HEK293 (cell line): Measurements from ENCODE around the gene KLK13.

ENCODE experiments used
- CTCF ChIA-PET: fragments of 350-600 bp; formaldehyde crosslinking; extraction: SDS; loops from one replicate; lab custom pipeline; 2021; ENCODE audit warnings: antibody characterized with exemption; lab: Yijun Ruan, JAX
- POLR2A ChIA-PET: fragments of 300-600 bp; formaldehyde crosslinking; extraction: SDS; loops from one replicate; lab custom pipeline; 2020; ENCODE audit warnings: antibody characterized with exemption, inconsistent platforms; lab: Yijun Ruan, JAX
- H3K27ac ChIP-seq: fragments of 200-500 bp; sonication (Bioruptor generic); 2 replicates; pipeline ENCODE4 v1.5.1; 2014; ENCODE audit warnings: low read depth, low read length, control low read depth, inconsistent platforms; ENCODE audit errors: extremely low read depth
- H3K36me3 ChIP-seq, 2 experiments: fragments of 200-500 bp in 1 of 2; sonication (Bioruptor generic) in 1 of 2; 1 replicate in 1 of 2; 2 replicates in 1 of 2; pipeline ENCODE4 v1.5.1; 2014 to 2017; ENCODE audit warnings: inconsistent platforms in 2 of 2, low read length in 2 of 2; ENCODE audit not compliant: control insufficient read depth in 2 of 2, insufficient read depth in 1 of 2
- H3K4me1 ChIP-seq: fragments of 200-500 bp; sonication (Bioruptor generic); 2 replicates; pipeline ENCODE4 v1.5.1; 2014; ENCODE audit warnings: mild to moderate bottlenecking, low read length, inconsistent platforms; ENCODE audit not compliant: control insufficient read depth, insufficient read depth
- H3K4me3 ChIP-seq: 2 replicates; pipeline ENCODE4 v1.5.1; 2011; ENCODE audit warnings: low read depth, mild to moderate bottlenecking, control low read depth, low read length, moderate library complexity
- H3K9me3 ChIP-seq: fragments of 200-500 bp; sonication (Bioruptor generic); 2 replicates; pipeline ENCODE4 v1.5.1; 2014; ENCODE audit warnings: low read depth, low read length, inconsistent platforms; ENCODE audit not compliant: control insufficient read depth, insufficient read depth
- GLIS1 ChIP-seq: fragments of 450-650 bp; formaldehyde crosslinking; IDR thresholded peaks from 2 replicates; pipeline ENCODE4 v1.5.1; 2016; ENCODE audit warnings: missing biosample characterization, missing genetic modification characterization
- REST ChIP-seq: fragments of 450-650 bp; formaldehyde crosslinking; IDR thresholded peaks from 2 replicates; pipeline ENCODE4 v1.5.1; 2016; ENCODE audit warnings: missing biosample characterization, missing genetic modification characterization
- TSHZ1 ChIP-seq: fragments of 450-650 bp; formaldehyde crosslinking; IDR thresholded peaks from 2 replicates; pipeline ENCODE4 v1.5.1; 2016; ENCODE audit warnings: missing biosample characterization, missing genetic modification characterization, borderline replicate concordance
- ZBTB8A ChIP-seq: fragments of 450-650 bp; formaldehyde crosslinking; IDR thresholded peaks from 2 replicates; pipeline ENCODE4 v1.5.1; 2016; ENCODE audit warnings: missing biosample characterization, missing genetic modification characterization
- ZNF133 ChIP-seq: fragments of 450-650 bp; formaldehyde crosslinking; IDR thresholded peaks from 2 replicates; pipeline ENCODE4 v1.5.1; 2016; ENCODE audit warnings: missing biosample characterization, missing genetic modification characterization
- ZNF184 ChIP-seq: fragments of 450-650 bp; IDR thresholded peaks from 2 replicates; pipeline ENCODE4 v1.5.1; 2018; ENCODE audit warnings: missing biosample characterization, mild to moderate bottlenecking, missing genetic modification characterization
- ZNF266 ChIP-seq: fragments of 450-650 bp; formaldehyde crosslinking; IDR thresholded peaks from 2 replicates; pipeline ENCODE4 v1.5.1; 2016; ENCODE audit warnings: missing biosample characterization, missing genetic modification characterization, low read depth
- ZNF274 ChIP-seq, 2 experiments: fragments of 200-500 bp in 1 of 2; fragments of 450-650 bp in 1 of 2; sonication (Bioruptor generic) in 1 of 2; formaldehyde crosslinking in 1 of 2; IDR thresholded peaks; 2 replicates each; pipeline versions ENCODE4 v1.5.1 to v1.6.1; 2014 to 2016; ENCODE audit warnings: borderline replicate concordance in 1 of 2, inconsistent platforms in 1 of 2, low read length in 1 of 2, missing biosample characterization in 1 of 2, missing genetic modification characterization in 1 of 2
- ZNF416 ChIP-seq: fragments of 450-650 bp; formaldehyde crosslinking; IDR thresholded peaks from 2 replicates; pipeline ENCODE4 v1.5.1; 2016; ENCODE audit warnings: missing biosample characterization, missing genetic modification characterization
- ZNF560 ChIP-seq: fragments of 450-650 bp; formaldehyde crosslinking; IDR thresholded peaks from 2 replicates; pipeline ENCODE4 v1.5.1; 2017; ENCODE audit warnings: missing biosample characterization, missing genetic modification characterization, borderline replicate concordance
- ZNF645 ChIP-seq: fragments of 450-650 bp; formaldehyde crosslinking; IDR thresholded peaks from 2 replicates; pipeline ENCODE4; 2016; ENCODE audit warnings: missing biosample characterization, missing genetic modification characterization
- TF ChIP-seq, protein P1 (sequence below): fragments of 450-650 bp; formaldehyde crosslinking; conservative IDR thresholded peaks from 2 replicates; pipeline ENCODE4 v1.5.1; 2016; ENCODE audit warnings: low read depth, missing biosample characterization, missing genetic modification characterization

KLK13 gene

DNA sequence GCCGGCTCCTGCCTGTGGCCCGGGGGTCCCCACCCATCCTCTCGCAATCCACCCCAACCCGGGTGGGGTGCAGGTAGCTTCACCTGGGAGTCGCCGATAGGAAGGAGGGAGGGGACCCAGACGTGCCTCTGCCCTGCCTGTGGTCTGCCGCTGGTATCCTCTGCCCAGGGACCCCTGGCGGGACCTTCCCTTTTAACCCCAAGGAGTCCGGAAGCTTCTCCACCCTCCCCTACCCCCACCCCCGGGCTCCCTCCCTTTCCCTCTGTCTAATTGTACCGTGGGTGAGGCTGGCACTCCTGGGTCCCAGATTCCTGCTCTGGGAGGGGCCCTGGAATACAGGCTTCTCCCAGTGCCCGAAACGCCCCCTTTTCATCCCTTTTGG is 45.4 kb downstream of the KLK13 start, which contains the start of gene KLK10:
Gene KLK10 (minus strand): TSS at position 166 of the 382 bp plus-strand sequence. CDS start 579 bp downstream, outside the sequence.
- H3K9me3 ChIP-seq = no peaks in the 10 kb centered on the region
- no peaks in the 10 kb centered on the region; the same call in 1 of the 2 replicates for H3K4me1 ChIP-seq
- no peak within 1 kb of the TSS for H3K27ac ChIP-seq
- no peaks in the 10 kb centered on the region for H3K36me3 ChIP-seq
- H3K4me3 ChIP-seq = no peak within 1 kb of the TSS
- ChIA-PET POLR2A (interaction anchor here (0.7 to 1.0 kb wide), 2 partner anchors 215 to 228 kb away, joined by 3 to 4 read pairs; no protein-coding TSS in a partner anchor), CTCF (interaction anchor here (0.9 to 8.5 kb wide), 3 partner anchors 9 to 167 kb away, joined by 4 to 177 read pairs (median 6); no protein-coding TSS in a partner anchor)
- no peak for TF ChIP-seq GLIS1 (tag by site-specific recombination)
- TF ChIP-seq, protein P1, sequence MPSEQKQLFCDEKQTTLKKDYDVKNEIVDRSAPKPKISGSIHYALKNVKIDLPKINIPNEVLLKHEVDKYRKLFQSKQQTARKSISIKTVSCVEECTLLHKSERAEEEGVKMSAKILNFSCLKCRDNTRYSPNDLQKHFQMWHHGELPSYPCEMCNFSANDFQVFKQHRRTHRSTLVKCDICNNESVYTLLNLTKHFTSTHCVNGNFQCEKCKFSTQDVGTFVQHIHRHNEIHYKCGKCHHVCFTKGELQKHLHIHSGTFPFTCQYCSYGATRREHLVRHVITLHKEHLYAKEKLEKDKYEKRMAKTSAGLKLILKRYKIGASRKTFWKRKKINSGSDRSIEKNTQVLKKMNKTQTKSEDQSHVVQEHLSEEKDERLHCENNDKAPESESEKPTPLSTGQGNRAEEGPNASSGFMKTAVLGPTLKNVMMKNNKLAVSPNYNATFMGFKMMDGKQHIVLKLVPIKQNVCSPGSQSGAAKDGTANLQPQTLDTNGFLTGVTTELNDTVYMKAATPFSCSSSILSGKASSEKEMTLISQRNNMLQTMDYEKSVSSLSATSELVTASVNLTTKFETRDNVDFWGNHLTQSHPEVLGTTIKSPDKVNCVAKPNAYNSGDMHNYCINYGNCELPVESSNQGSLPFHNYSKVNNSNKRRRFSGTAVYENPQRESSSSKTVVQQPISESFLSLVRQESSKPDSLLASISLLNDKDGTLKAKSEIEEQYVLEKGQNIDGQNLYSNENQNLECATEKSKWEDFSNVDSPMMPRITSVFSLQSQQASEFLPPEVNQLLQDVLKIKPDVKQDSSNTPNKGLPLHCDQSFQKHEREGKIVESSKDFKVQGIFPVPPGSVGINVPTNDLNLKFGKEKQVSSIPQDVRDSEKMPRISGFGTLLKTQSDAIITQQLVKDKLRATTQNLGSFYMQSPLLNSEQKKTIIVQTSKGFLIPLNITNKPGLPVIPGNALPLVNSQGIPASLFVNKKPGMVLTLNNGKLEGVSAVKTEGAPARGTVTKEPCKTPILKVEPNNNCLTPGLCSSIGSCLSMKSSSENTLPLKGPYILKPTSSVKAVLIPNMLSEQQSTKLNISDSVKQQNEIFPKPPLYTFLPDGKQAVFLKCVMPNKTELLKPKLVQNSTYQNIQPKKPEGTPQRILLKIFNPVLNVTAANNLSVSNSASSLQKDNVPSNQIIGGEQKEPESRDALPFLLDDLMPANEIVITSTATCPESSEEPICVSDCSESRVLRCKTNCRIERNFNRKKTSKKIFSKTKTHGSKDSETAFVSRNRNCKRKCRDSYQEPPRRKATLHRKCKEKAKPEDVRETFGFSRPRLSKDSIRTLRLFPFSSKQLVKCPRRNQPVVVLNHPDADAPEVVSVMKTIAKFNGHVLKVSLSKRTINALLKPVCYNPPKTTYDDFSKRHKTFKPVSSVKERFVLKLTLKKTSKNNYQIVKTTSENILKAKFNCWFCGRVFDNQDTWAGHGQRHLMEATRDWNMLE (tag by site-specific recombination) = no peak
- no peak for TF ChIP-seq REST (tag by site-specific recombination)
- no peak for TF ChIP-seq ZNF416 (tag by site-specific recombination)
- TF ChIP-seq ZNF184 = no peak
- TF ChIP-seq ZNF274 (IDR thresholded peaks at IDR 0.05; ENCODE audit: low read length) = no peak
- no peak for TF ChIP-seq ZNF274 (tag by site-specific recombination; IDR thresholded peaks at IDR 0.05; ENCODE audit: borderline replicate concordance)
- no peak for TF ChIP-seq ZNF560 (tag by site-specific recombination)
- TF ChIP-seq ZNF645 (tag by site-specific recombination) = no peak
- no peak for TF ChIP-seq ZNF133 (tag by site-specific recombination)
- TF ChIP-seq ZBTB8A = no peak
- TF ChIP-seq TSHZ1 = no peak
- no peak for TF ChIP-seq ZNF266 (tag by site-specific recombination)
